HG03066 (cell line): ENCODE measurements around the gene NFATC2.

Experiments used
- ATAC-seq: cut with Tn5 transposase; IDR thresholded peaks from one replicate; pipeline ENCODE4 v1.9.1; 2021; ENCODE audit warnings: low read depth; ENCODE audit not compliant: unreplicated experiment

NFATC2 gene

GRCh38 chr20:51422514-51423289, 119.8 kb downstream of the NFATC2 start:
- no peak for ATAC-seq

DNA sequence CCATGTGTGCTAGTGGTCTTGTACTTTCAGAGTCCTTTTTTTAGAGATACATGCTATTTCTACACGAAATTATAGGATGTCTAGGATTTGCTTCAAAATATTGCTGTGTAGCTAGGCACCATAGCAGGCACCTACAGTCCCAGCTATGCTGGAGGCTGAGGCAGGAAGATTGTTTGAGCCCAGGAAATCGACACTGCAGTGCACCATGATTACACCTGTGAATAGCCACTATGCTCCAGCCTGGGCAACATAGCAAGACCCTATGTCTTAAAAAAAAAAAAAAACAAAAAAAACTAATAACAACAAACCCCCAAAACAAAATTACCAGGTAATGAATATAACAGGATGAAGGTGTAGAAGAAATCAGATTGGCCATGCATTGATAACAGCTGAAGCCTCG, 121.7 kb downstream of the NFATC2 start:
- no peak for ATAC-seq

DNA sequence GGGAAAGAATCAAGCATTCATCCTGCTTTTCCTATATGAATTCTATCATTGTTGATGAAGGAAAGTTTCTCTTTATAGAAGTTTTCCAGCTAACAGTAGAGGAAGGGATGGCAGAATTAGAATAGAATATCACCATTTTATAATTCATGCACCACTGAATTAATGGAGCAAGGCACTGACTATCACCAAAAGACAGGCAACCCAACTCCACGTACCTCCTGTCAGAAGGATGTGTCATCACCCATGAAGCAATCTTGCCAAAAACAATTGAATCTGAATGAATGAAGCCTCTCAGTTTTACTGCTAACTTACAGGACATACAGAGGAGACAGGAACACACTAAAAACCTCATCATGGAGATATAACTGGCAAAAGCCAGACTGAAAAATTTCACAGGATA, 122.4 kb downstream of the NFATC2 start:
- ATAC-seq, result no peak

- no peak for ATAC-seq
Measured at GRCh38 chr20:51419646-51420045, 122.9 kb downstream of the NFATC2 start.

GRCh38 chr20:51419231-51419630, 123.3 kb downstream of the NFATC2 start:
- no peak for ATAC-seq

- no peak for ATAC-seq
Measured at GRCh38 chr20:51418137-51418529, 124.4 kb downstream of the NFATC2 start.

DNA sequence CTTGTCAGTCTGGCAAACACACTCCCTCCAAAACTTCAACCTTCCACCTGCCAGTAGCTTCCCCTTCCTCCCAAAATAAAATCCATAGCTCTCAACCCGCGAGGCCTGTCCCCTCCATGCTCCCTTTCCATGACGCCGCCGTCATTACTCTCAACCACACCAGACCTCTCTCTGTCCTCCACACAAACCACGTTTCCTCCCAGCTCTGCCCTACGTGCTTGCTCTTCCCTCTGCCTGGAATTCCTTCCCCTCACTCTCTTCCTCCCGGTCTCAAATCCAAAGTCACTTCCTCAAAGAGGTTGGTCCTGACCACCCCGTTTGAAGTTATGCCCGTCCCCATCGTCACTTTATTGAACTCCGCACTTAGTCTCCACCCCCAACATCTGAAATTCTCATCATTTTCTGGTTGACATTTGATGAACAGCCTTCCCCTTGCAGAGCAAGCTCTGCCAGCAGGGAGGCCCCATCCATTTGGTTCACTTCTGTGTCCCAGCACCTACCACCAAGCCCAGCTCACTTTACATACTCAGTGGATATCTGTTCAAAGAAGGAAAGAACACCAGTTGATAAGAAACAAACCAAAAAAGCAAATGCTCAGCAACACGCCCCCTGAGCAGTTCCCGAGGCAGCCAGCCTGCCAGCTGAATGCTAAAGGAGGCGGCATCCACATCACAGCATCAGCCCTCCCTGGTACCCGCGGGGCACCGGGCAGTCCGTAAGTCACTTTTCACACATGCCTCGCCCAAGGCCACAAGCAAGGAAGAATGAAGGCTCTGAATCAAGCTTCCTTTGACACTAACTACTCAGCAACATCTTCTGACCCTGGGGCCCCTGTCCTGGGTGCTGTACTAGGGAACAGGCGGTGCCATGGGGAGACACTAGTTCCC, 125.0 kb downstream of the NFATC2 start:
- no peak for ATAC-seq

DNA sequence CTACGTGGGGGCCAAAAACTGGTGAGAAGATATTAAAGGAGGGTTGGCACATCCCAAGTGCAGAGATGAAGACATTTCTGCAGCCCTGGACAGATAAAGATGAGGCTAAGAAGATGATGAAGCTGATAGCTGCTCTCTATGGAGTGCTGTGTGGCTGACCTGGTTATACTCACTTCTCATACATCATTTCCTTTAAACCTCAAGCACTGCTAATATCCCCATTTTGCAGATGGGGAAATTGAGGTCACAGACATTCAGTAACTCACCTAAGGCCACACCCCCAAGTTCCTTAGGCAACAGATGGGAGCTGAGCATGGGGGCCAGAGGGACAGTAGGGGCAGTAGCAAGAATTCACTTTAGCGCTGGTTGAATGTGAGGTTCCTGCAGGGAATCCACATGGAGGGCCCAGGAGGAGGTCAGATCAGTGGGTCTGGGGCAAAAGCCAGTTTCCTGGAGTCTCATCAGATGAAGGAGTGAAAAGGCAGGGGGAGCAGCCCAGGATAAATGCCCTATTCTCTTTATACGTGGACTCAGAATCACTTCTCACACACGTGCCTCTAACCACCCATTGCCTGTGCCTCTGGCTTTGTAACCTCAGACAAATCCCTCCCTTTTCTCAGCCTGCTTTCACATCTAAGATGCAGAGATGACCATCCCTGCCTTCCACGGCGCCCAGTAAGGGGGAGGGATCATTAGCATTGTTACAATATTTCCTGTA, 125.8 kb downstream of the NFATC2 start:
- no peak for ATAC-seq

- peak; percentile 45 for ATAC-seq
Measured at GRCh38 chr20:51413857-51414256, 128.7 kb downstream of the NFATC2 start.

DNA sequence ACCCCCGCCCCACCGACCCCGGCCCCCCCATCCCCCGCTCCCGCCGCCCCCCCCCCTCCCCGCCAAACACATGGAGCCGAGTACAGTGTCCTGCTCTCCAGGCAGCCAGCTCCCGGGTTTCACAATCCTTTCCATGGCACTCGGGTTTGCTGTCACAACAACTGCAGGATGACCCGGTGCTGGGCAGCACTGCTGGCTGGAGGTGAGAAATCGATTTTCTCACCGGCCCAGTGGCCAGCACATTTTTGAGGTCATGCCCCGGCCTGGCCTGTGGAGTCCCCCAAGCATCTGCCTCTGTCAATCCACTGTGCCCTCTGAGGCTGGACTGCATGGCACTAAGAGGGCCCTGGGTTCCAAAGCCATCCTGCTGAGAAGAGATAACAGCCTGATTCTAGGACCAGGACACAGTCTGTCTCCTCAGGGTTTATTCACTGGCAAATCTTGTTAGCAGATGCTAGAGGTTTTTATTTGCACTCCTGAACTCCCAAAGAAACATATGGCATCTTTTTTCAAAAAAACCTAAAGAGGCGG, 129.5 kb downstream of the NFATC2 start:
- ATAC-seq, result no peak

GRCh38 chr20:51412333-51412871, 130.1 kb downstream of the NFATC2 start:
- no peak for ATAC-seq

DNA sequence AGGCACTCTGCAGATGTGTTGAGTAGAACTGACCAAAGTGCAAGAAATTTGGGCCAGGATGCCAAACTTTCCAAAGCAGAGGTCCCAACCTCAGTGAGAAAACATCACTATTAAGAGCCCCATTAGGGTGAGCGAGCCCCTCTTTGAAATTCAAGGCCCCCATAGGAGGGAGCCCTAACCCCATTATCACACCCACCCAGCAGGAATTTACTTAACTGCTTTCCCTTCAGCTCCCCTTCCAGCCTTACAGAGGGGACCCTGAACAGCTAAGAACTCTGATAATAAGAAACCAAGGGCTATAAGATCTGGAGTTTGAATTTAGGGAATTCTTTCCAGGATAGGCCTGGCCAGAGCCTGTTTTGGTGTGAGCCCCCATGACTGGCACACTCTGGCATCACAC, 130.6 kb downstream of the NFATC2 start:
- no peak for ATAC-seq

- ATAC-seq, result no peak
Measured at GRCh38 chr20:51410586-51411325, 131.8 kb downstream of the NFATC2 start.

DNA sequence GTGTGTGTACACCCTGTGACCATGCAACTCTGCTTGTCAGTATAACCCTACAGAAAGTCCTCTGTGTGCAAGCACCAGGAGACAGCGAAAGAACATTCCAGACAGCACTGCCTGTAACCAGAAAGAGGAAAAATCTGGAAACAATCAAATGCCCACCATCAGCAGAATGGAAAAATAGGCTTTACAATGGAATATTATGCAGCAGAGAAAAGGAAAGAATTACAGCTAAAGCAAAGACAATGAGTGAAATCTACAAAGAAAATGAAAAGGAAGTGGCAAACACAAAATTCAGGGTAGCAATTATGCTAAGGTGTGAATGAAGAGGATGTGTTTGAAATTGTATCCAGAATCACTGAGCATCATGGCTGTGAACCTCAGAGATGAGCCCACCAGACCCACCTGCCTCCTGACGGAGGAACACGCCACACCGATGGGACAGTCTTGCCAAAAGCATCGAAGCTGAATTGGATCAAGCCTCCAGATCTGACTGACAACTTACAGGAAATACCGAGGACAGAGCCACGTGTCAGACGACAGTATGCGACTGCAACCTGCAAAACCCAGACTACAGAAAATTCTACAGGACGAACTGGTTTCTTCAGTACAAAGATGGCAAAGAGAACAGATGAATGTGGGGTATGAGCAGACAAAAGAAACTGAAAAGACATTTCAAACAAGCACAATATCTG, 133.2 kb downstream of the NFATC2 start:
- no peak for ATAC-seq

DNA sequence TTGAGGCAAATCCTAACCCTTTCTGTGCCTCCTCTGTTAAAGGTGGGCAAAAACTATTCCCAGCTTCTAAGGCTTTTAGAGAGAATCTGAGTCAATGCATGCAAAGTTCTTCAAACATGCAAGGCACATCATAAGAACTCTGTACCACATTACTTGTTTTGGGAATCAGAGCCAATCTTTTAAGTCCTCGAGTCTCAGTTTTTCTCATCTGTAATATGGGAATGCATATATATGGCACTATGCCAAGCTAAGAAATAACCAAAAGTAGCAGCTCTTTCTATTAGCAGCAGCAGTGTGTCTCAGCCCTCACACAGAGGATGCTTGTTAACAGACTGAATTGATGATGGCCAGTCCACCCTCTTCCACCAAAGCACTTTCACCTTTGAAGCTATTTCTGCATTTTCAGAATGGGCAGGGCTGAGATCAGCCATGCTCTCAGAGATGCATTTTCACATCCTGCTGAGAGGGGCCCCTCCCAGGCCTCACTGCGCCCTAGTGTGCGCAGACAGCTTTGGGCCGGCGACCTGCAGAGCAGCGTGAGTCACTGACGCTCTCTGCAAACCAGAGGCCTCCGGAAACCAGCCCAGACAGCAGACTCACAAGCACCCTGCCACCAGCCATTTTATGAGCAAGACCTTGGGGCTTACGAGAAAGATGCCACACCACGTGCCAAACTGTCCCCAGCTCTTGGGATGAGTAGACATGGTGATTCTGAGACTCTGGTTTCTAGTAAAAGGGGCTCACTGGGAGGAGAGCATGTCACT, 138.0 kb downstream of the NFATC2 start:
- peak; percentile 77 for ATAC-seq

- no peak for ATAC-seq
Measured at GRCh38 chr20:51403466-51404220, 138.9 kb downstream of the NFATC2 start.

DNA sequence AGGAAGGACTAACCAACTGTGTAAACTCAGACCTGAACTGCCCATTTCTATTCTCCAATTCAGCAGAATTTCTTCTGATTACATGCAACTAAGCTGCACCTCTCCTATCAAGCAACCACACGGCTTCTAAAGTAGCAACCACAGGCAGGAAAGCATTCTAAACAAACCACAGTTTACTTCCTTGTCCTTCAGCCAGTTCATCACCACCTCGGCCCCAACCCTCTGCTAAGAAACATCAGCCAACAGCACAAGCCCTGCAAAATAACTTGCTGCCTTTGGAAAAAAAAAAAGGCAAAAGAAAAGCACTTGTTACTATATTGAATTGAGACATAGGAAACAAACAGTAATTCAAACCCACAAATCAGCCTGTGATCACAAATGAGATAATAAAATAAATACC, 140.3 kb downstream of the NFATC2 start:
- ATAC-seq, result no peak

DNA sequence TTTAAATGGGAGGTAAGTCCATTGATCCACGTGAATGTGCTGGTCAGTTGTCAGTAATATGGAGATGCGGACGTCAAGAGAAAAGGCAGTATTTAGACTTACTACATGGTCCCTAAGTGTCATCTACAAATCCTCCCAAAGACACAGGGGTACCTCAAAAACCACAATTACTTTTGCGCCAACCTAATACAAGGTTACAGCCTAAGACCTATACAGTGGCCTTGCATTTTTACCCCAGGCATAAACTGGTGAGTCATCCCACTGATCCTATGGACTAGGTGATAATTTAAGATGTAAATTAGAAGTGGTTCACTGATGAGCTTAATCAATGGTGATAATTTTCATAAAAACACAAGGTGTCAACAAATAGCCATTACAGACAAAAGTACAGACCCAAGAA, 141.0 kb downstream of the NFATC2 start:
- no peak for ATAC-seq
